Gastroesophageal sphincter (tissue), 3 donors: Measurements from ENCODE around the gene OBP2B.
"Not testable (repeated sequence)": the region's sequence is repeated elsewhere in the genome, so short reads cannot be mapped to it uniquely, and the experiment has no call there.

ENCODE experiments used
- CTCF ChIP-seq, 4 experiments: fragments of 200-600 bp in 2 of 4; fragments of 450-650 bp in 2 of 4; sonication (generic) in 1 of 4; IDR thresholded peaks; one replicate each; pipeline ENCODE4 v1.5.1; 2017 to 2019; ENCODE audit warnings: antibody characterized with exemption in 4 of 4, mild to moderate bottlenecking in 2 of 4, moderate library complexity in 2 of 4
- EP300 ChIP-seq: sonication (generic); formaldehyde crosslinking; IDR thresholded peaks from one replicate; pipeline ENCODE4 v1.6.1; 2017; ENCODE audit warnings: antibody characterized with exemption, mild to moderate bottlenecking
- POLR2AphosphoS5 ChIP-seq: sonication (generic); formaldehyde crosslinking; IDR thresholded peaks from one replicate; pipeline ENCODE4 v1.6.1; 2017; ENCODE audit warnings: antibody characterized with exemption

- TF ChIP-seq CTCF (IDR thresholded peaks at IDR 0.05); EP300; POLR2AphosphoS5: not testable (repeated sequence)
Measured at GRCh38 chr9:133236291-133237034, 27.4 kb upstream of the OBP2B start.
